Mucosa of descending colon (tissue), 3 donors: ENCODE results near the gene BET1. TPM values are rescaled to one million over a fixed set of nuclear protein-coding genes. Genes with fewer than 3 reads are reported as not detected.

Source experiments
- ATAC-seq: fragments of 200-7000 bp; cut with Tn5 transposase; one replicate; pipeline ENCODE4 v1.9.1; 2020; ENCODE audit warnings: mild to moderate bottlenecking, moderate library complexity
- DNase-seq, 3 donors: peaks; one replicate each; pipeline ENCODE4 v3.0.0-alpha.2; 2020
- H3K36me3 ChIP-seq: fragments of 200-600 bp; one replicate; pipeline ENCODE4 v1.8.0; 2021; ENCODE audit warnings: low read depth, mild to moderate bottlenecking
- H3K4me1 ChIP-seq: fragments of 200-600 bp; one replicate; pipeline ENCODE4 v1.8.0; 2021; ENCODE audit warnings: low read depth, mild to moderate bottlenecking
- H3K4me3 ChIP-seq: fragments of 200-600 bp; one replicate; pipeline ENCODE4 v1.8.0; 2021; ENCODE audit warnings: mild to moderate bottlenecking
- H3K9me3 ChIP-seq: fragments of 200-600 bp; one replicate; pipeline ENCODE4 v1.8.0; 2021; ENCODE audit warnings: mild to moderate bottlenecking
- intact Hi-C, 2 donors: fragments of 100-400 bp; cut with DNase I in 1 of 2; cut with micrococcal nuclease in 1 of 2; formaldehyde crosslinking; loops; one replicate each; pipeline versions ENCODE4 v1.11.0 to v1.11.1; 2022; cut with DNase I, micrococcal nuclease
- total RNA-seq, 3 donors: library from RNA; stranded (reverse); fragmentation: NEBNext Ultra II Directional in 2 of 3; extraction: Animal tissue kit (Norgen Biotek cat#: 25700) in 2 of 3; gene quantifications; one replicate each; pipeline versions ENCODE4 v1.2.1 to v1.2.4, GENCODE V29; 2021 to 2023
- TF ChIP-seq, protein P1 (sequence below): fragments of 200-600 bp; IDR thresholded peaks from one replicate; pipeline ENCODE4 v1.8.0; 2022; ENCODE audit warnings: antibody characterized with exemption, mild to moderate bottlenecking
- donor health status: DM: no; HTN: no; CAD: no; lungs with moderate emphysema.
- donor health status: DM: no; HTN: no; CAD: no.
- donor health status: DM: no; HTN: yes; CAD: no.

The BET1 gene
- total RNA-seq, 3 donors from 2014 or later, result 16.4 to 21.4 (median 18.9) TPM

DNA sequence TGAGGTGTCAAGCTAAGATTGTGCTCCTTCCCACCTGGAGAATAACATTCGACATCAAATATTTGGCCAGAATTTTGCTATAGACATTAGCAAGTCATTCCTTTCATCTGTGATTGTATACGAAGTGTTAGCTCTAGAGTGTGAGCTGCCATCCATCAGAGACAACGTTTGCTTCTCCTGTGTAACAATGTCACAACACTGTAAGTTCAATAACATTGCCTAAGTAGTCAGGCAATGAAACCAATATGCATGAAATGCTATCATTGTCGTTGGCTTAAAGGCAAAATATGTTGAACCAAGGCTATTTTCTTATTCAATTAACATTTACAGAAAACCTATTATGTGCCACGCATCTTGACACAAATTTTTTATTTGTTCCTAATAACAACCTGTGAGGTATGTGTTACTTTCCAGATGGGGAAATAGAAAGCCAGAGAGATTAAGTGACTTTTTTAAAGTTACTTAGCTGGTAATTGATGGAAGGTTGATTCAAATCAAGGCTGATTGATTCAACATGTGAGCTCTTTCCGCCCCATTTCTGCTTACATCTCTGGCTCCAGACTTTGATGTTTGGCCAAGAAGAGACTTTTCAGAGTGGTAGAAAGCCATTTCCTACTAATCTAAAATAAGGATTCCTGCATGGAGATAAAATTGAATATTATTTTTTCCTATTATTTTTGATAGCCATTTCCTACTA lies 32.0 kb downstream of the BET1 start:
- Histone ChIP-seq H3K9me3 (no peaks in the 10 kb centered on the region), H3K4me3 (no peak overlapping the region), H3K4me1 (no peaks in the 10 kb centered on the region), H3K36me3 (no peaks in the 10 kb centered on the region)
- DNase-seq (no peak), ATAC-seq (no peak)
- TF ChIP-seq, protein P1, sequence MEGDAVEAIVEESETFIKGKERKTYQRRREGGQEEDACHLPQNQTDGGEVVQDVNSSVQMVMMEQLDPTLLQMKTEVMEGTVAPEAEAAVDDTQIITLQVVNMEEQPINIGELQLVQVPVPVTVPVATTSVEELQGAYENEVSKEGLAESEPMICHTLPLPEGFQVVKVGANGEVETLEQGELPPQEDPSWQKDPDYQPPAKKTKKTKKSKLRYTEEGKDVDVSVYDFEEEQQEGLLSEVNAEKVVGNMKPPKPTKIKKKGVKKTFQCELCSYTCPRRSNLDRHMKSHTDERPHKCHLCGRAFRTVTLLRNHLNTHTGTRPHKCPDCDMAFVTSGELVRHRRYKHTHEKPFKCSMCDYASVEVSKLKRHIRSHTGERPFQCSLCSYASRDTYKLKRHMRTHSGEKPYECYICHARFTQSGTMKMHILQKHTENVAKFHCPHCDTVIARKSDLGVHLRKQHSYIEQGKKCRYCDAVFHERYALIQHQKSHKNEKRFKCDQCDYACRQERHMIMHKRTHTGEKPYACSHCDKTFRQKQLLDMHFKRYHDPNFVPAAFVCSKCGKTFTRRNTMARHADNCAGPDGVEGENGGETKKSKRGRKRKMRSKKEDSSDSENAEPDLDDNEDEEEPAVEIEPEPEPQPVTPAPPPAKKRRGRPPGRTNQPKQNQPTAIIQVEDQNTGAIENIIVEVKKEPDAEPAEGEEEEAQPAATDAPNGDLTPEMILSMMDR, result no peak
- intact Hi-C loops, result no loop called here

DNA sequence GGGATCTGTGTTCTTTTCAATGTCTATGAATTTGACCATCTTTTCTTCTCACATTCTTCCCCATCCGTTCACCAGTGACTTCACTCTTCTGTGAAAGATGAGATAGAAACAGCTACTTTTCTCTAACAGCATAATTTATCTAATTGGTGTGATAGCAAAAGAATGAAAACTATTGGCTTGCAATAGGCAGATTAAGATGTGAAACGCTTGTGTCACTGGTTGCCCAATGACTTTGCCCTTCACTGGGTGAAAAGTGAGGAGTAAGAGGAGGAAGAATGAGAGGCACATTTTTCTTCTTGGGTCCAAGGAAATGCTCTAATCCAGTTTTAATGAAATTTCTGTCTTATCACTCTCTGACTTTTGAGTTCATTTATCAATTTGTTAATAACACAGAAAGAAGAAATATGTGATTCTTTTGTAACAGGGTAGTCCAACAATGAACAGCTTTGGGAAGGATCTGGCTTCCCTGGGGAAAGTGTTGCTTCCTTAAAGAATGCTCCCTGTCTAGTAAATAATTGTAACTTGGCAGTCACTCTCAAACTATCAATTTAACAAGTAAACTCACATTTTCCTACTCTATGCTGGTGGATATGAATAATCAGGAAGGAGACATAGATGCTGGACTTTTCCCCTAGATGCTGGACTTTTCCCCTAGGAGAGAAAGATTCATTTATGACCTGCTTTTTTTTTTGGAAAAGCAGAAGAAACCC lies 35.1 kb downstream of the BET1 start:
- intact Hi-C loops, result no loop called here
- H3K9me3 ChIP-seq, result no peaks in the 10 kb centered on the region
- no peaks in the 10 kb centered on the region for H3K4me1 ChIP-seq
- no peak overlapping the region for H3K4me3 ChIP-seq
- ATAC-seq, result no peak
- H3K36me3 ChIP-seq, result no peaks in the 10 kb centered on the region
- TF ChIP-seq, protein P1, result no peak
- no peak for DNase-seq

DNA sequence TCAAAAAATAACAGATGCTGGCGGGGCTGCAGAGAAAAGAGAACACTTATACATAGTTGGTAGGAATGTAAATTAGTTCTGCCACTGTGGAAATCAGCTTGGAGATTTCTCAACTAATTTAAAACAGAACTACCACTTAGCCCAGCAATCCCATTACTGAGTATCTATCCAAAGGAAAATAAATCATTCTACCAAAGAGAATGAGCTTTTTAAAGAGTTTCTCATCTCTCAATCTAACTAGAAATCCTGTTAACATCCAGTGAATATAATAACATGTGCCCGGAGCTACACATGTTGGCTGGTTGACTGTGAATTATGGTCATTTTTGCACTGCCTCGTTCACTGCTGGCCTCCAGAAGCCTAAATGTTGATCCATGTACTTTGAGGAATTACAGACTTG lies 39.3 kb downstream of the BET1 start:
- TF ChIP-seq, protein P1, result no peak
- Histone ChIP-seq H3K36me3 (no peaks in the 10 kb centered on the region), H3K9me3 (no peaks in the 10 kb centered on the region), H3K4me1 (no peaks in the 10 kb centered on the region), H3K4me3 (no peak overlapping the region)
- no peak for DNase-seq
- intact Hi-C loops, result no loop called here
- no peak for ATAC-seq

DNA sequence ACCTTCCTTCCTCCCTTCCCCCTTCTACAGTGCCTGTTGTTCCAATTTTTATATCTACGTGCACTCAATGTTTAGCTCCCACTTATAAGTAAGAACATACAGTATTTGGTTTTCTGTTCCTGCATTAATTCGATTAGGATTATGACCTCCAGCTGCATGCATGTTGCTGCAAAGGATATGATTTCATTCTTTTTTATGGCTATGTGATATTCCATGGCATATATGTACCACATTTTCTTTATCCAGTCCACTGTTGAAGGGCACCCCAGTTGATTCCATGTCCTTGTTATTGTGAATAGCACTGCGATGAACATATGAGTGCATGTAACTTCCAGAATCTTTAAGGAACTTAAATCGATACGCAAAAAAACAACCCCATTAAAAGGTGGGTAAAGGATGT lies 39.9 kb downstream of the BET1 start:
- ATAC-seq, result no peak
- TF ChIP-seq, protein P1, result no peak
- no peaks in the 10 kb centered on the region for H3K36me3 ChIP-seq
- intact Hi-C loops, result no loop called here
- no peaks in the 10 kb centered on the region for H3K9me3 ChIP-seq
- DNase-seq, result no peak
- H3K4me1 ChIP-seq, result no peaks in the 10 kb centered on the region
- H3K4me3 ChIP-seq, result no peak overlapping the region

DNA sequence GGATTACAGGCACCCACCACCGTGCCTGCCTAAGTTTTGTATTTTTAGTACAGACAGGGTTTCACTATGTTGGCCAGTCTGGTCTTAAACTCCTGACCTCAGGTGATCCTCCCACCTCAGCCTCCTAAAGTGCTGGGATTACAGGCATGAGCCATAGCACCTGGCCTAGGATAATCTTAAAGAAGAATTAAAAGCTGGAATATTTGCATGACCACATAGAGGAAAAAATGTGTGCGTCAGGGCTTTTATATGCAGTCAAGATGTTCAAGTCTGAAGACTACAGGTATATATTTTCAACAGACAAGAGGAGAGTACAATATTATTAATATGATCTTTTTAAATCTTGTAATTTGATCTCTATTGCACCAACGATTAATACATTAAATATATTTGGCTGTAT lies 43.2 kb downstream of the BET1 start:
- Histone ChIP-seq H3K4me1 (no peaks in the 10 kb centered on the region), H3K36me3 (no peaks in the 10 kb centered on the region), H3K9me3 (no peaks in the 10 kb centered on the region), H3K4me3 (no peak overlapping the region)
- ATAC-seq, result no peak
- no peak for DNase-seq
- intact Hi-C loops, result no loop called here
- TF ChIP-seq, protein P1, result no peak
